ENCODE results near the gene TMEM202.
"Not testable (repeated sequence)": the region's sequence is repeated elsewhere in the genome, so short reads cannot be mapped to it uniquely, and the experiment has no call there.

Gene TMEM202

GRCh38 chr15:72404356-72404755 is 6.3 kb downstream of the TMEM202 start:
- no peaks in the 10 kb centered on the region for H3K9me3 ChIP-seq
- TF ChIP-seq CTCF (IDR thresholded peaks at IDR 0.05) = no peak
- no peaks in the 10 kb centered on the region for H3K36me3 ChIP-seq
- H3K27me3 ChIP-seq = peaks cover 29% of the 10 kb centered on the region
- no peak overlapping the region for H3K4me3 ChIP-seq (ENCODE audit: low read depth in 1 of 2, low read length in 1 of 2)
- H3K27ac ChIP-seq = no peak overlapping the region
- H3K4me1 ChIP-seq (ENCODE audit: control insufficient read depth in 1 of 2, insufficient read depth in 1 of 2, low read depth in 1 of 2, low read length in 1 of 2) = no peaks in the 10 kb centered on the region

- H3K36me3 ChIP-seq = no peaks in the 10 kb centered on the region
- no peaks in the 10 kb centered on the region for H3K4me1 ChIP-seq (ENCODE audit: control insufficient read depth in 1 of 2, insufficient read depth in 1 of 2, low read depth in 1 of 2, low read length in 1 of 2)
- no peak for TF ChIP-seq CTCF (IDR thresholded peaks at IDR 0.05)
- no peak overlapping the region for H3K27ac ChIP-seq
- H3K27me3 ChIP-seq = peaks cover 29% of the 10 kb centered on the region
- no peaks in the 10 kb centered on the region for H3K9me3 ChIP-seq
- no peak overlapping the region for H3K4me3 ChIP-seq (ENCODE audit: low read depth in 1 of 2, low read length in 1 of 2)
Measured at GRCh38 chr15:72404841-72405240, 6.7 kb downstream of the TMEM202 start.

GRCh38 chr15:72406936-72407335 is 8.8 kb downstream of the TMEM202 start:
- TF ChIP-seq CTCF (IDR thresholded peaks at IDR 0.05) = no peak
- Histone ChIP-seq H3K9me3 (no peaks in the 10 kb centered on the region), H3K4me1 (ENCODE audit: control insufficient read depth in 1 of 2, insufficient read depth in 1 of 2, low read depth in 1 of 2, low read length in 1 of 2) (no peaks in the 10 kb centered on the region), H3K27ac (no peak overlapping the region), H3K36me3 (no peaks in the 10 kb centered on the region), H3K27me3 (peaks cover 29% of the 10 kb centered on the region), H3K4me3 (ENCODE audit: low read depth in 1 of 2, low read length in 1 of 2) (no peak overlapping the region)

GRCh38 chr15:72411111-72411510 is 13.0 kb downstream of the TMEM202 start:
- no peaks in the 10 kb centered on the region for H3K9me3 ChIP-seq
- H3K27me3 ChIP-seq = no peaks in the 10 kb centered on the region
- TF ChIP-seq CTCF (IDR thresholded peaks at IDR 0.05) = no peak
- H3K27ac ChIP-seq = no peak overlapping the region
- no peaks in the 10 kb centered on the region for H3K4me1 ChIP-seq (ENCODE audit: control insufficient read depth in 1 of 2, insufficient read depth in 1 of 2, low read depth in 1 of 2, low read length in 1 of 2)
- no peaks in the 10 kb centered on the region for H3K36me3 ChIP-seq
- no peak overlapping the region for H3K4me3 ChIP-seq (ENCODE audit: low read depth in 1 of 2, low read length in 1 of 2)

GRCh38 chr15:72411544-72411943 is 13.4 kb downstream of the TMEM202 start:
- no peak overlapping the region for H3K4me3 ChIP-seq (ENCODE audit: low read depth in 1 of 2, low read length in 1 of 2)
- no peaks in the 10 kb centered on the region for H3K4me1 ChIP-seq (ENCODE audit: control insufficient read depth in 1 of 2, insufficient read depth in 1 of 2, low read depth in 1 of 2, low read length in 1 of 2)
- no peaks in the 10 kb centered on the region for H3K36me3 ChIP-seq
- TF ChIP-seq CTCF (IDR thresholded peaks at IDR 0.05) = no peak
- no peaks in the 10 kb centered on the region for H3K9me3 ChIP-seq
- no peaks in the 10 kb centered on the region for H3K27me3 ChIP-seq
- H3K27ac ChIP-seq = no peak overlapping the region

- H3K4me1 ChIP-seq (ENCODE audit: control insufficient read depth in 1 of 2, insufficient read depth in 1 of 2, low read depth in 1 of 2, low read length in 1 of 2); H3K27me3 ChIP-seq; H3K36me3 ChIP-seq; H3K27ac ChIP-seq; H3K9me3 ChIP-seq; H3K4me3 ChIP-seq (ENCODE audit: low read depth in 1 of 2, low read length in 1 of 2): not testable (repeated sequence)
Measured at GRCh38 chr15:72413337-72413736, 15.2 kb downstream of the TMEM202 start.

Data from neutrophil (primary cell).